Activated CD8-positive, alpha-beta memory T cell treated with anti-CD3 and anti-CD28 coated beads, Interleukin-2, amount 50 U/mL, for 4 hours (primary cell): ENCODE data around the gene SMARCB1.
A peak's percentile ranks its signal among the peaks of the same experiment; 100 is the strongest.
"Not testable (repeated sequence)": the region's sequence is repeated elsewhere in the genome, so short reads cannot be mapped to it uniquely, and the experiment has no call there.

Experiments
- DNase-seq: peaks from one replicate; pipeline ENCODE4 v3.0.0-alpha.2; 2020

Gene SMARCB1

GRCh38 chr22:23847991-23848864 is 61.5 kb downstream of the SMARCB1 start:
- DNase-seq, result no peak

- peak; percentile 88 for DNase-seq
These were observed 62.5 kb downstream of the SMARCB1 start for GRCh38 chr22:23849009-23850006.

- DNase-seq, result no peak
These were observed 63.4 kb downstream of the SMARCB1 start for GRCh38 chr22:23850136-23850611.

- DNase-seq, result no peak
These were observed 70.2 kb downstream of the SMARCB1 start for GRCh38 chr22:23856721-23857605.

GRCh38 chr22:23857606-23858483 is 71.1 kb downstream of the SMARCB1 start, which contains the start of gene SLC2A11:
TSS of gene SLC2A11 (plus strand) at chr22:23857875. CDS start at chr22:23858000, 125 bp downstream.
- DNase-seq, result peak; percentile 89

GRCh38 chr22:23858484-23858815 is 71.7 kb downstream of the SMARCB1 start:
- no peak for DNase-seq

- DNase-seq, result no peak
These were observed 72.4 kb downstream of the SMARCB1 start for GRCh38 chr22:23859201-23859600.

GRCh38 chr22:23860187-23860586 is 73.4 kb downstream of the SMARCB1 start:
- DNase-seq, result not testable (repeated sequence)

GRCh38 chr22:23862103-23862502 is 75.3 kb downstream of the SMARCB1 start:
- DNase-seq, result no peak

GRCh38 chr22:23864499-23865154 is 77.9 kb downstream of the SMARCB1 start:
- not testable (repeated sequence) for DNase-seq

- no peak for DNase-seq
These were observed 81.8 kb downstream of the SMARCB1 start for GRCh38 chr22:23868580-23868979.

GRCh38 chr22:23874871-23875270 is 88.1 kb downstream of the SMARCB1 start:
- DNase-seq, result no peak

GRCh38 chr22:23875801-23876200 is 89.0 kb downstream of the SMARCB1 start:
- DNase-seq, result no peak

- DNase-seq, result no peak
These were observed 90.8 kb downstream of the SMARCB1 start for GRCh38 chr22:23877566-23877965.

GRCh38 chr22:23878219-23878618 is 91.5 kb downstream of the SMARCB1 start:
- DNase-seq, result no peak

- no peak for DNase-seq
These were observed 95.6 kb downstream of the SMARCB1 start for GRCh38 chr22:23882370-23882769.

- DNase-seq, result no peak
These were observed 96.9 kb downstream of the SMARCB1 start for GRCh38 chr22:23883658-23884057.

GRCh38 chr22:23884140-23884539 is 97.4 kb downstream of the SMARCB1 start:
- DNase-seq, result no peak
